Left lung (tissue), 10 donors: Measurements from ENCODE around the gene FBXO34. TPM values are rescaled to one million over a fixed set of nuclear protein-coding genes. Genes with fewer than 3 reads are reported as not detected.

Experiments used
- ATAC-seq: fragments of 200-7000 bp; cut with Tn5 transposase; one replicate; pipeline ENCODE4 v1.9.1; 2020; ENCODE audit warnings: moderate library complexity
- DNase-seq, 4 donors: peaks; one replicate each; pipeline ENCODE4 v3.0.0-alpha.2; 2013 to 2020
- H3K27ac ChIP-seq, 2 donors: fragments of 200-600 bp; sonication (generic) in 1 of 2; one replicate each; pipeline versions ENCODE4 v1.5.0 to v1.8.0; 2020 to 2021
- H3K27me3 ChIP-seq, 2 donors: fragments of 200-600 bp; sonication (generic) in 1 of 2; one replicate each; pipeline versions ENCODE4 v1.5.0 to v1.8.0; 2020 to 2021
- H3K36me3 ChIP-seq, 2 donors: fragments of 200-600 bp; sonication (generic) in 1 of 2; one replicate each; pipeline versions ENCODE4 v1.5.0 to v1.8.0; 2020 to 2021
- H3K4me1 ChIP-seq, 2 donors: fragments of 200-600 bp; one replicate each; pipeline ENCODE4 v1.8.0; 2021
- H3K4me3 ChIP-seq, 2 donors: fragments of 200-600 bp; sonication (generic) in 1 of 2; one replicate each; pipeline versions ENCODE4 v1.5.0 to v1.8.0; 2020 to 2021; ENCODE audit warnings: mild to moderate bottlenecking in 1 of 2
- H3K9me3 ChIP-seq, 2 donors: fragments of 200-600 bp; sonication (generic) in 1 of 2; one replicate each; pipeline versions ENCODE4 v1.5.0 to v1.8.0; 2020 to 2021
- intact Hi-C, 2 donors: fragments of 100-400 bp; cut with DNase I; formaldehyde crosslinking; loops; one replicate each; pipeline versions ENCODE4 v1.11.2 to v1.14.2; 2022
- polyA plus RNA-seq, 6 donors: library from polyadenylated mRNA; unstranded; fragments of 120-200 nt; gene quantifications; one replicate each; pipeline ENCODE4 v1.2.1, GENCODE V29; 2013; ENCODE audit not compliant: insufficient read length in 6 of 6
- total RNA-seq, 2 donors: library from RNA; stranded (reverse); fragmentation: NEBNext Ultra II Directional; extraction: Animal tissue kit (Norgen Biotek cat#: 25700); gene quantifications; one replicate each; pipeline ENCODE4 v1.2.1, GENCODE V29; 2021
- TF ChIP-seq, protein P1 (sequence below), 2 donors: fragments of 200-600 bp; sonication (generic) in 1 of 2; IDR thresholded peaks; one replicate each; pipeline versions ENCODE4 v1.5.0 to v1.8.0; 2021; ENCODE audit warnings: antibody characterized with exemption in 2 of 2
- donor health status: DM: no; HTN: yes; CAD: no.
- donor health status: DM: no; HTN: no; CAD: no.

FBXO34 gene
- total and polyA plus RNA-seq, 8 donors: 24.4 to 43.9 (median 33.5) TPM

DNA sequence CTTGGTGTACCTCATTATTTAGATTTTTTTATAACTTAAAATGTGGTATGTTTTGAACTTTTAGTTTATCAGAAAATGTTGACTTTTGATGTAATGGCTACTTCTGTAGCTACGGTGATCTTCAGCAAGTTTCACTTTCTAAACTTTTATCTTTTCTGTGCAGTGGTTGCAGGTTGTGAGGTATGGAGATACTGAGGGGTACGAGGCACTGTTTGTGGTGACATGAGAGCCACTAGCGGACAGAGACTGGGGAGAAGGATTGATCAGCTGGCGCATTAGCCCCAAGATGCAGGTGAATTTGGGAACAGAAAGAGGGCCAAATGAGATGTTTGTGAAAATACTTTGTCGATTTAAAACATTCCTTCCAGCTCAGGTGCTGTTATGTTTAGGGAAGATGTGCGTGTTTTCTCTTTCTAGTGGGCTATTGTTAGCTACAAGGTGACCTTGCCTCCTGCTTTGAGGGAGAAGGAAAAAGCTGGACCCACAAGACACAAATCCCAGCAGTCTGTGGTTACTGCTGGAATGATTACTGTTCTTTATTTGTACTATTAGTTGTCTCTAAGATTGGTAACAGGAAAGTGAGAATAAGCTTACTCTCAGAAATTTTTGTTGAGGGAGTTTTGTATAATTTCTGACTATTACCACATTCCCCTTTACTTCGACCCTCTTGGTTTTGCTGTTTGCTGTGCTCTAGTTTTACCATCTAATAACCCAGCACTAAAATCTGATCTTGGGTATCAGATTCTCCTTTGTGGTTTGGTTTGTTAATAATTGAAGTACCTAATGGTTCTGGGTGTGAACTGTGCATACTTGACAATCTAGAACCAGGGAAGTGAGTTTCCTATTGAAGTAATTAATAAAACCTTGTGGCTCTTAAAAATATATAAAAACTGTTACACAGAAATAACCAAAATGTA lies 61.7 kb downstream of the FBXO34 start:
- Histone ChIP-seq H3K9me3 (no peaks in the 10 kb centered on the region), H3K27ac (peak overlapping the region; percentile 25 to 49), H3K4me3 (no peak overlapping the region), H3K36me3 (no peaks in the 10 kb centered on the region), H3K27me3 (no peaks in the 10 kb centered on the region), H3K4me1 (peaks cover 16 to 53% of the 10 kb centered on the region in 2 donors)
- no peak for ATAC-seq
- DNase-seq: no peak
- TF ChIP-seq, protein P1, sequence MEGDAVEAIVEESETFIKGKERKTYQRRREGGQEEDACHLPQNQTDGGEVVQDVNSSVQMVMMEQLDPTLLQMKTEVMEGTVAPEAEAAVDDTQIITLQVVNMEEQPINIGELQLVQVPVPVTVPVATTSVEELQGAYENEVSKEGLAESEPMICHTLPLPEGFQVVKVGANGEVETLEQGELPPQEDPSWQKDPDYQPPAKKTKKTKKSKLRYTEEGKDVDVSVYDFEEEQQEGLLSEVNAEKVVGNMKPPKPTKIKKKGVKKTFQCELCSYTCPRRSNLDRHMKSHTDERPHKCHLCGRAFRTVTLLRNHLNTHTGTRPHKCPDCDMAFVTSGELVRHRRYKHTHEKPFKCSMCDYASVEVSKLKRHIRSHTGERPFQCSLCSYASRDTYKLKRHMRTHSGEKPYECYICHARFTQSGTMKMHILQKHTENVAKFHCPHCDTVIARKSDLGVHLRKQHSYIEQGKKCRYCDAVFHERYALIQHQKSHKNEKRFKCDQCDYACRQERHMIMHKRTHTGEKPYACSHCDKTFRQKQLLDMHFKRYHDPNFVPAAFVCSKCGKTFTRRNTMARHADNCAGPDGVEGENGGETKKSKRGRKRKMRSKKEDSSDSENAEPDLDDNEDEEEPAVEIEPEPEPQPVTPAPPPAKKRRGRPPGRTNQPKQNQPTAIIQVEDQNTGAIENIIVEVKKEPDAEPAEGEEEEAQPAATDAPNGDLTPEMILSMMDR (IDR thresholded peaks at IDR 0.05): no peak
- intact Hi-C loops: no loop called here

DNA sequence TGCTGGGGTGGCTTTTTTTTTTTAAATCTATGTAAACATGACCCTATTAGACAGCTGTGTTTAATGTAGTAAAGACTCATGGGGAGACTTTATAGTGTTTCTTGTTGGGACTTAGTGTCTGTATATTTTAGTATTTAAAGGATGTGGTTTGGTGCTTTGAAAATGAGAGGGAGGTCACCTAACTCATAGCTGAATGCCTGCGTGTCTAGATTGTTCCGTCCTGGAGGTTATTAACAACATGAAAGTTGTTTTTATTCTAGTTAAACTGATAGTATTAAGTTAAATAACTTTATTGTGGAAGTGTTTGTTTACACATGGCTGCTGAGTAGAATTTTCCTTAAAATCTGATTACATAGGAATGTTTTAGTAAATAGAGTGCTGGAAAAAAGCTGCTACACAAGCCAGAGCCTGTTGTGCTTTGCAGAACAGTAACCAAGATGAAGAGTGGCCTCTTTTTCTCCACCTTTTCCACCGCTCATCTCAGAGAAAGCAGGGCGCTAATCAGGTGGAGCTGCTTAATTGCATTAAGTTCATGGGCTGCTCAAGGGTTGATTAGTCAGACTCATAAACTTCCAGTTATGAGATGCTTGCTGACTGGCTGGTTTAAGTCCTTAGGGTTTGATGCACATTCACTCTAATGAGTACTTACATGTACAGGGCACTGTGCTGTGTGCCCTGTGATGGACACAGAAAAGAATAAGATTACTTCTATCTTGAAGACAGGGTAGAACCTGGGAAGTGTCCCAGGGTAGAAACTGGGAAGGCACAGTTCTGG lies 62.7 kb downstream of the FBXO34 start:
- Histone ChIP-seq H3K4me3 (no peak overlapping the region), H3K36me3 (no peaks in the 10 kb centered on the region), H3K4me1 (peaks cover 16 to 47% of the 10 kb centered on the region in 2 donors), H3K9me3 (no peaks in the 10 kb centered on the region), H3K27ac (peak overlapping the region in 1 of 2 donors; percentile 49), H3K27me3 (no peaks in the 10 kb centered on the region)
- intact Hi-C loops: no loop called here
- ATAC-seq: peak; percentile 57
- TF ChIP-seq, protein P1 (IDR thresholded peaks at IDR 0.05): no peak
- peak in 1 of 4 donors; percentile 16 for DNase-seq

DNA sequence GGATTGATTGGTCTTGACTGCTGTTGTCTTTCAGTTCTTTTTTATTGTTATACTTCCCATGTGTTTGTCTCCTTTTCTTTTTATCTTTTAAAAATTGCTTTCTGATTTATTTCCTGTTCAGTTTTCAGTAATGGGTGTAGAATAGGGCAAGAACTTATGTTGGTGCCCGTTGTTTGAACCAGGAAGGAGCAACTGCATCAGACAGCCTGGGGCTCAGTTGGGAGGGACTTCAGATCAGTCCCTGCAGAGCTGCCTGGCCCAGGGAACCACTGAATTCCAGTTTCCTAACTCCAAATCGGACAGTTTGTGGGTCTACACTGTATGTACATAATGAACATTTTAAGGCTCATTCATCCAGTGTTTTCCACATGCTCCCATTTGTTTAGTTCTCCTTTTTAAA lies 64.9 kb downstream of the FBXO34 start:
- Histone ChIP-seq H3K36me3 (no peaks in the 10 kb centered on the region), H3K4me3 (no peak overlapping the region), H3K27me3 (no peaks in the 10 kb centered on the region), H3K4me1 (peaks cover 16 to 41% of the 10 kb centered on the region in 2 donors), H3K9me3 (no peaks in the 10 kb centered on the region), H3K27ac (no peak overlapping the region)
- ATAC-seq (peak; percentile 17), DNase-seq (peak in 1 of 4 donors; percentile 22)
- intact Hi-C loops: no loop called here
- TF ChIP-seq, protein P1 (IDR thresholded peaks at IDR 0.05): no peak

DNA sequence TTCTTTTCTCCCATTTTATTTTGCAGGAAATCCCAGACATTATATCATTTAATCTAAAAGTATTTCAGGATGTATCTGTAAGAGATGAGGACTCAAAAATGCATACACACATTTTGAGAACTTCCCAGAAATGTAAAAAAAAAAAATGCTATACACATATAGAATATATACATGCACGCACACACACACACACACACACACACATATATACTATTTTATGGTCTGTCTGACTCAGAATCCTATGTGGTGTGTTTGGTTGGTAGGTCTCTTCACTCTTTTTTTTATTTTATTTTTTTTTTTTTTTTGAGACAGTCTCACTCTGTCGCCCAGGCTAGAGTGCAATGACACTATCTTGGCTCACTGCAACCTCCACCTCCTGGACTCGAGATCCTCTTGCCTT lies 65.5 kb downstream of the FBXO34 start:
- TF ChIP-seq, protein P1 (IDR thresholded peaks at IDR 0.05): no peak
- ATAC-seq (no peak), DNase-seq (no peak)
- Histone ChIP-seq H3K4me3 (no peak overlapping the region), H3K9me3 (no peaks in the 10 kb centered on the region), H3K36me3 (no peaks in the 10 kb centered on the region), H3K27ac (no peak overlapping the region), H3K27me3 (no peaks in the 10 kb centered on the region), H3K4me1 (peaks cover 16 to 46% of the 10 kb centered on the region in 2 donors)
- intact Hi-C loops: no loop called here

DNA sequence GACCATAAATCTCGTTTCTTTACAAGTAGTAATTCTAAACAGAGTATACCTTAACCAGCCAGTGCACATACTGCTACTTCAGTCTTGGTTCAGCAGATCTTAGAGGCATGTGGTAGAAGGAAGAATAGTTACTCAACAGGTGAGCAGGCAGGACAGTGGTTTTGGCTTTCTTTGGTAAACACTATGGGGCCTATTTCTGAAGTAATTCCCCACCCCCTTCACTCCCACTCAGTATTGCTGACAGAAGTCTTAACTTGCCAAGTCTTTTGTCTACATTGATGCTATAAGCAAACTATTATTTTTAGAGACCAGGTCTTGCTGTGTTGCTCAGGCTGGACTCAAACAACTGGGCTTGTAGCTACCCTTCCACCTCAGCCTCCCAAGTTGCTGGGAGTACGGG lies 68.5 kb downstream of the FBXO34 start:
- peak; percentile 32 for ATAC-seq
- Histone ChIP-seq H3K36me3 (no peaks in the 10 kb centered on the region), H3K4me3 (no peak overlapping the region), H3K4me1 (peaks cover 10 to 31% of the 10 kb centered on the region in 2 donors), H3K27me3 (no peaks in the 10 kb centered on the region), H3K9me3 (no peaks in the 10 kb centered on the region), H3K27ac (peak overlapping the region in 1 of 2 donors; percentile 0)
- no peak for DNase-seq
- intact Hi-C loops: no loop called here
- TF ChIP-seq, protein P1 (IDR thresholded peaks at IDR 0.05): no peak
